Activated CD4-positive, alpha-beta T cell treated with anti-CD3 and anti-CD28 coated beads, Interleukin-2, amount 50 U/mL, for 24 hours (primary cell): ENCODE results near the gene CISH.
A peak's percentile ranks its signal among the peaks of the same experiment; 100 is the strongest.

Experiments
- DNase-seq, 2 donors: peaks; one replicate each; pipeline ENCODE4 v3.0.0-alpha.2; 2020; ENCODE audit warnings: low read depth in 1 of 2, low spot score in 1 of 2

The CISH gene

DNA sequence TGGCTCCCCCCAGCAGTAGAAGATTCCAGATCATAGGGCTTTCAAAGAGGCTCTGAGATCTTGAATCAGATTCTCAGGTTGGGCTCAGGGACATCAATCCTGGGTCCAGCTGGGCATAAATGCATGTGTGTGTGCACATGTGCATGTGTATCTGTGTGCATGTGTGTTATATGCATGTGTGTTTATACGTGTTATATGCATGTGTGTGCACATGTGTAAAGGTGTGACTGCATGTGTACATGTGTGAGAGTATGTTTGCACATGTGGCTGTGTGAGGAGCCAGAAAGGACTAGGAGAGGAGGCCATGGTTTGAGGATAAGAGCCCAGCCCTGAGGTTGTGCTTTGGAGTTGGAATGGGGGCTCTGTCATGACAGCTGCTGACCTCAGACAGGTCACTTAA is 3.6 kb upstream of the CISH start:
- DNase-seq = no peak

DNA sequence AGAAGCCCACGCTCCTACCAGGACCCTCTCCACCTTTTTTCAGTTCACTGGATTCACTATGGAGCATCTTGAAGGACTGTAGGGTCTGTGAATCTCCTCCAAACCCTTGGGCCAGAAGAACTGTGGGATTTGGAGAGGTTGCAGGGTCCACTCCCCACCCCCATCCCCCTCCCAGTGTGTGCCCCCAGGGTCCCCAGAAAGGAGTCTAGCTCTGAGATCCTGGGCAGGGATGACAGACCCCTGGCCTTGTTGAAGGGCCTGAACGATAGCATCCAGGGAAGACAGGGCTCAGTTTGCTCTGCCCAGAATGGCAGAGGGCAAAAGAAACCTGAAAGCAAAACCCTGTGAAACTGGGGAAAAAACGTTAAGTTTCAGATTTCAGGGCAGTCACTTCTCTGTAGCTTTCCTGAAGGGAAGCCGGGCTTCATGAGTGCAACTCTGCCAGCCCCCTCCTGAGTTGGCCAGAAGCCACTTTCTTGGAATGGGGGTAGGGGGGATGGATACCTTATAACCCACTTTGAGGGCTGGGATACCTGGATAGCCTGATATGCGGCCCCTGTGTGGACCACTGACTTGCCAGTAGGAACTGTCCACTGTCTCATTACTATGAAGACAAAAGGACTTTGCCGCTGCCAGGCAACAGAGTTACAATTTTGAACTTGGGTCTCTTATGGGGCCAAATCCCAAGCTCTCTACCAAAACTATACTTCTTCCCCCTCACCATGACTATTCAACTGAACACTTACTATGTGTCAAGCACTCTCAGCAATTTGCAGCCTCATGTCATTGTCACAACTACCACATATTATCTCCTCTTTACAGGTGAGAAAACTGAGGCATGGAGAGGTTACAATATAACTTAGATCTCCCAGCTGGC is 1.6 kb upstream of the CISH start:
- no peak for DNase-seq

DNA sequence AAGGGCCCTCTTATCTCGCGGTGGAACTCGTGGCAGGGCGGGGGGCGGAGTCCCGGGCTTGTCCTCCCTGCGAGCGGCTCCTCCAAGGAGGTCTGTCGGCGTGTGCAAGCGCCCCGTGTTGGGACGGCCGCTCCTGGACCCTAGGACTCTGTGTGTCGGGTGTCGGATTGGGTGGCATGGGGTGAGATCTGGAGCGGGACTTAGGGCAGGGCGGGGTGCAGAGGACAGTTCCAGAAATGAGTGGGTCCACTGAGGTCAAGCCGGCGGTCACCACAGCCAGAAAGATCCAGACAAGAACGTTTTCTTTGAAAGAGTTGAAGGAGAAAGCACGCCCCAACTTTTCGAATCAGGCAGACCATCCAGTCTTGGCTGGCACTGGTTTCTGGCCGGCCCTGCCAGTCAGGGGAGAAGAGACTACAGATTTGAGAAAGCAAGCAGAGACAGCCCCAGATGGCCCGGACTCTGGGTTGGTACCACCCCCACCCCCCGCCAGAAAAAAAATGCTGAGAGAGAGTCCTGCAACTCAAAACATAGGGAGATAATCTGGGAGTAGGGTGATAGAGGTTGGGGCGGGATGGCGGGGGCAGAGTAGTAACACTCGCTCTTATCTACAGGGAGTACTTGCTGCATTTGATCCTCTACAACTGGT is 784 bp upstream of the CISH start:
- DNase-seq = peak in 1 of 2 donors; percentile 27

DNA sequence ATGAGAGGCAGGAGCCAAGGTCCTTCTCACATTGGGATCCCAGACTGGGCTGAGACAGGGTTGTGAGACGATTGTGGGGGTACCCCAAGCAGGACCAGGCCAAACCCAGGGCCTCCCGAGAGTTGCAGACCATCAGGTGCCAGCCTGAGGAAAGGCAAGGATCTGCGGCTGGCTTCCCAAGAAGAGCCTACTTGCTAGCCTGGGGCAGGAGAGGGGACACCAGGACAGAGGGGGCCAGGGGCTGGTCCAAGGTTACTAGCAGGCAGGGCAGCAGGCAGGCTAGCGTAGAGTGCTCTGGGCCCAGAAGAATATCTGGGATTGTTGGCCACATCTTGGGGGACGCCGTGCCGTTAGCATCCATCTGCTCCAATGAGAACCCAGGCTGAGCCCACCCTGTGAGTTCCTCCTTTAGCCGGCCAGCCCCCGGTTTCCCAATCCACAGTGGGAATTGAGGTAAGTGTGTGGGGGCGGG is 546 bp downstream of the CISH start:
- no peak for DNase-seq

DNA sequence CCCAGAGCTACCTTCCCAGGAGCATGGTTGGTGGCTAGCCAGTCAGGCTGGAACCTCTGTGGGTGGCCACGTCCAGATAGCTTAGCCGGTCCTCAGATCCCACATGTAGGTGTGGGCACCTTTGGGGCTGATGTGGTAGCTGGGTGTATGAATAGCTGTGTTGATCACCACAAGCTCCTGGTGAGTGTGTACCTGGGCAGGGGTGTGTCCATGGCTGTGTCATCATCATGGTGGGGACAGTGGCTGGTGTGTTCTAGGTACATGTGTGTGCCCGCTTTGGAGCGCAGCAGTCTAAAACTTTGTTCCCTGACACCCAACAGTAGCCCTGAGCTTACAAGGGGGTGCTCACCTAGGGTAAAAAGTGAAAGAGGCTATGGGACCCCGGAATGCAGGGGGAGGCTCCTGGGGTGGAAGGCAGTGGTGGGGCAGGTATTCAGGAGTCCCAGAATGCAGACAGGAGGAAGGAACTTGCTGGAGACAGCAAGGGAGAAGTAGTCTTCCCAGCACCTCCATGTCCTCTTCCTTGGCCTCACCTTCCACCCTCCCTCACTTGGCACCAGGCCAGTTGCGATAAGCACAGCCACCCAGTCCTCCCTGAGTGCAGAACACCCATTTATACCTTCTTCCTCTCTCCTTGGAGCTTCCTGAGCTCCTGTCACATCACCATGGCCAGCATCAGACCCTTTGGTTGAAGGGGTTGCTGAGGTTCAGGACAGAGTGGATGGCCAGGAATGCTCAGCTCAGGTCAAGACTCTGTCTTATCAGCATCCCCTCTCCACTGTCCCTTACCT is 1.2 kb downstream of the CISH start:
- DNase-seq = no peak

DNA sequence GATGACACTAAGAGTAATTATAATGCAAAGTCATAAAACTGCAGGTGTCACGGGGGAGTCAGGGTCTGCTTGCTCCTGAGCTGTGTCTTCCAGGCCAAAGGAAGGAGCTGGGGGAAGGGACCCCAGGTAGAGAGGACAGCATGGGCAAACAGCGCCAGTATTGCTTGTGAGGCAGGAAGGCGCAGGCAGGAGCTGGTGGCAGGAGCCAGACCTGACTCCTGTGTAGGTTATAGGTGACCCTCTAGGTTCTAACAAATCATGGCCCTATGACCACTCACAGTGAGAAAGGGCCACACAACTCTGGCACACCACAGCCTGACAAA is 1.9 kb downstream of the CISH start:
- no peak for DNase-seq

DNA sequence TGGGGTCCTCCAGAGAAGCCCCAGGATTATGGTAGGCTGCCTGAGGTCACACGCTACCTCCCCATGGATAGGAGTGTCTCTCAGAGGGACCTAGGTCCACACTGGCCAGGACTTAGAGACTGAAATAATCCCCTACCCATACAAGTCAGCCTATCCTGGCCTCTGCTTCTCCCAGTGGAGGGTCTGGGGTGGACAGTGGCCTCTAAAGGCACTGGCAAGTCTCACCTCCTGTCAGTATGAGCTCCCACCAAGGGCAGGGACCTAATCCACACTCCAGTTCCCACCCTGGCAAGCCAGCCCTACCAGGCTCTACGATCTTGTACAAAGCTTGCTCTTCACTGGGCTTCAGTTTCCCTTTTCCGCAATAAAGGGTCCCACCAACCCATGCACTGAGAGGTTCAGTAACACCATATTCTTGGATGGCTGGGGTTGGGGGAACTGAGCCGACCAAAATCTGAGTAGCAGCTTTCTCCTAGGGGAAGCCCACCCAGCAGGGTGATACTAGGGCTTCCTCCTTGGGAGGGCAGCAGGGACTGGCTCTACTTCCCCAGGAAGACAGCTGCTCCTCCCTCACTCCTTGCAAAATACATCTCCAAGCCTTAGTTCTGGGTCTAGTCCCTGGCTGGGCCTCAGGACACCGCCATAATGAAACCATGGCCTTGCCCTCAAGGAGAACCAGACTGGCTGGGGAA is 2.4 kb downstream of the CISH start:
- DNase-seq = no peak

DNA sequence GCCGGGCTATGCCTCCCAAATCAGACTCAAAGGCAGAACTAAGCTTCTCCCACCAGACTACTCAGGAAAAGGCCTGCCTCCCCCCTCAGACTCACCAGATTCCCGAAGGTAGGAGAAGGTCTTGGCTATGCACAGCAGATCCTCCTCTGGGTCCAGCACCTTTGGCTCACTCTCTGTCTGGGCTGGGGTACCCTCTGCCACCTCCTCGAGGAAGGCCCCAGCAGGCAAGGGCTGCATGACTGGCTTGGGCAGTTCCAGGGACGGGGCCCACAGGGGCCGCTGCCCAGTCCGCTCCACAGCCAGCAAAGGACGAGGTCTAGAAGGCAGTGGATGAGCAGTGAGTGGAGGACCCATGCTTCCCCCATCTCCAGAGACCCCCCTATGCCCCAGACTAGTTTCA is 3.3 kb downstream of the CISH start:
- DNase-seq = no peak

DNA sequence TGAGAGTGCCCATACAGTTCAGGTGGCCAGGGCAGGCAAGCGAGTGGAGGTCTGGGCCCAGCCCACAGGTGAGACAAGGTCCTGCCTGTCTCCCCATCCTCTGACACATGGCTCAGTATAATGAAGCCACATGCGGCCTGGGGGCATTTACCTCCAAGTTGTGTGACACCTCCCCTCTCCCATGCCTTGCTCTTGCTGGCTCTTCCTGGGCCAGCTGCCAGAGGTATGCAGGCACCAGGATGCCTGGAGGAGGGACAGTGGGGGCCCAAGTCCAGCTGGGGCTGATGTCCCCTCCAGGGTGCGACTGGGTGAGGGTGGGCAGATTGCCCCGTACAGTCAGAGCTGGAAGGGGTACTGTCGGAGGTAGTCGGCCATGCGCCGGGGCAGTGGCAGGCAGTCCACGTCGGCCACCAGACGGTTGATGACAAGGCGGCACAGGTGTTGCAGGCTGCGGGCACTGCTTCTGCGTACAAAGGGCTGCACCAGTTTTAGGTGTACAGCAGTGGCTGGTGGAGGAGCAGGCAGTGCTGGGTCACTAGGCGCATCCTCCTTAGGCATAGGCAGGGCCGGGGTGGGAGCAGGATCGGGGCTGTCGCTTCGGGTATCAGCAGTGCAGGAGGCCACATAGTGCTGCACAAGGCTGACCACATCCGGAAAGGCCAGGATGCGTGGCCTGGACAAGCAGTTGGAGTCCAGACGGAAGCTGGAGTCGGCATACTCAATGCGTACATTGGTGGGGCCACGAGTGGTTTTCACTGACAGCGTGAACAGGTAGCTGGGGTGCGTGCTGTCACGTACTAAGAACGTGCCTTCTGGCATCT is 4.1 kb downstream of the CISH start:
- no peak for DNase-seq

DNA sequence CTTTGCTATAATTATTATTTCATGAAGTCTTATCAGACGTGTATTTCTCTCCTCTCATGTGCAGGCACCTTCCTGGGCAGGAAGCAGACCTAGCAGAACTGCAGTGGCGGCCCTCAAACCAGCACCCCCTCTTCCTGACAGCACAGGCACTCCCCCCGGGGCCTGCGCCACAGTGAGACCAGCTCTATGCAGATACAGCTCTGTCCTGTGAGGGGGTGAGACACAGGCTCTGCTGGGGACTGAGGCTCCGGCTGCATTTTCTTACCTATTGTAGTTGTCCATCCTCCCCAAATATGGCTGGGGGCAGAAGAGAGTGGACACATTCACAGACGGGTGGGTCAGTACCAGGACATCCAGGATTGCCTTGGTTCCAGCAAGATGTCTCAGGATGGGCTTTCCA is 5.0 kb downstream of the CISH start:
- no peak for DNase-seq

DNA sequence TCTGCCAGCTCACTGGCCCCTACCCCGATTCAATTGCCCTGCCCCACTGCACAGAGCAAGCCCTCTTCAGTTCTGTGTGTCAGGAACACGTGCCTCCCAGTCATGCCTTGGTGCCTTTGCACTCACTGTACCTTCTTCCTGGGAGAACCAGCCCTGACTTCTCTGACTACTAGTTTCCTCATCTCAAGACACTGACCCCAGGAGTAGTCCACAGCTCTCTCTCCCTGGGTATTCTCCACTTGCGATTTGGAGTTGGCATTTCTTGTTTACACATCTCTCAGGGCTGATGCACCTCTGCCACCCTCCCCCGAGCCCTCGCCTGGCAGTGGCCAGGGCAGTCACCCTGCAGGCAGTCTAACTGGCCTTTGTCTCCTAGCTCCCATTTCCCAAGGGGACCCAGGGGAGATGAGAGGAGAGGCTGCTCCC is 5.7 kb downstream of the CISH start:
- no peak for DNase-seq

DNA sequence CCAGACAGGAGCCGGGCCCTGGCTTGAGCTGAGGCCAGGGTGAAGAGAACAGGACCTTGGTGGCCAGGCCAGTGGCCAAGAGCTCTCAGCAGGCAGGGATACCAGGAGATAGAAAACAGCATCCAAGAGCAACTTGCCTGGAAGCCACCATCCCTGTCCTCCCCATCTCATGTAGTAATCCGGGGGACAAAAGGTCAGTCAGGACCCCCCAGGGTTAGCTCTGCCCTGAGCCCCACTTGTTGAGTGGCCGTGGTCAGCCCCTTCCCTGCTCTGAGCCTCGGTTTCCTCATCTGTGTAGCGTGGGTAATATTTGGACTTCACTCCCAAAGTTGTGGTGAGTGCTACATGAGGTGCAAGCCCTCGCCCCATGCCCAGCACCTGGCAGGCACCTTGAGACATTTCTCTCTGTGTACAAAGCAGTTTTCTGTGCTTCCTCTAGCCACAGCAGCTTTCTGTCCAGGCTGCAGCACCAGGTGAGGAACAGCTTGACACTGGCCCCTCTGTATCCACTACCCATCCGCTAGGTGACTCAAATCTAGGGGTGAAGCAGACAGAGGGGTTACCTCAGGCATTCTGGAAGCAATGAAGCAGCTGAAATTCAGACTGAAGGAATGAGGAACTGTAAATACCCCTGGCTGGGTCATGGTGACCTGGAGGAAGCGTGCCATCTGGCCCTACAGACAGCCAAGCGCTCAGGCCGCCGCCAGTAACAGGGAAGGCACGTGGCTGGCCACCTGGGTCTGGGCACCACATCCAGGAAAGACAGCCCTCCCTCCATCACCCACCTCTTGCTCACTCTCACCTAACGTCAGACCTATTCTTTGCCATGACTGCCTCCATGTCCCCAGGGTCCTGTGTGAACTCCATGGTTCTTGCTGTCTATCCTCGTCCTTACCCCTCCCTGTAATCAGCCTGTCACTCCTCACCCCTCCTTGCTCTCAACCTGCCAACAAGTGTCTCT is 6.7 kb downstream of the CISH start:
- DNase-seq = no peak

DNA sequence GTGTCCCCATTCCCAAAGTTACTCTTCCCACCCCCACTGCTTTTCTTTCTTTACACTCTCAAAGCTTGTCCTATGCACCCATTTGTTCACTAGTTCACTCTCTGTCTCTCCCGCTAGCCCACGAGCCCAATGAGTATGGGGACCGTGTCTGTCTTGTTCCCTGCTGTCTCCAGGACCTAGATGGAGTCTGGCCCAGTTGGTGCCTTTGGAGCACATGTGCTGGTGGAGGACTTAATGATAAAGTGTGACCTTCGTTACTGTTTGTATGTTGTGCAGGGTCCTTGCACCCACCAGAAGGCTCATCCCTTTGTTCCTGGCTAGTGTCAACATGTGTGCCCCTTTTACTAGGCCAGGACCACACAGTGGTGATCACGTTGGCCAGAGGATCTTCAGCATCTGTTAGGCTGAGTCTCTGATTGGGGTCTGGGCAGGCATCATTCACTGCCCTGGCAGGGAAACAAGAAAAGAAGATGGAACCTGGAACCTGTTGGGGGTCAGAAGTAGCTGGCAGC is 7.4 kb downstream of the CISH start:
- DNase-seq = no peak

DNA sequence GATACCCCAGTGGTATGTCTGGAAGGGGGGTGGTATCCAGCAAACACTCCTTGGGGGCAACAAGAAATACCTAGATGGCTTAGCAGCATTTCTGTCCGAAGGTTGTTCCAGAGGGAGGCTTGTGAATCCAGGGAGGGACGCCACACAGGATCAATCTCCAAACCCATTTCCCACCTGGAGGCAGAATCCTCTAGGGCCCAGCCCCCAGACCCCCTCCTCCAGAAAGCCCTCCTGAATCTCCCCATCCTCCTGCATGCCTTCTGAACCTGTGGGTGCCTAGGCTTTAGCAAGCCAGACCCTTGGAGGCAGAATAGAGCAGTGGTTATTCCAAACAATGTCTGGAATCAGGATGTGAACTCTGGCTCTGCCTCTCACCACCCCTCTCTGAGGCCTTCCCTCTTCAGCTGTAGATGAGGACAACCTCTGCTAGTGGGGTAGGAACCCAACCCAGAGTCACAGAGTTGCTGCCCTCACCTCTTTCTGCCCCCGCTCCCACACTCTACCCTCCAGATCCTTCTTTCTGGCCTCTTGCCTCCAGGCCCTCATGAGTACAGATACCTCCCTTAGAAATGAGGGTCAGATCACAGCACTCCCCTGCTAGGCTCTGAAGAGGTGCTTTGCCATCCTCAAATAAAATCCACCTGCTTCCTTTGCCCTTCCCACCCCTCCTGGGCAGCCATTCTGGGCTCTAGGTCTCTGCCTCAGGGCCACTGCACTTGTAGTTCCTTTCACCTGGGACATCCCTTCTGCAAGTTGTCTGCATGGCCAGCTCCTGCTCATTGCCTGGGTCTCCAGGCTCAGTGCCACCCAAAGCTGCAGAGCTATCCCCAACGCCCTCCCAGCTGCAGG is 8.1 kb downstream of the CISH start:
- no peak for DNase-seq

DNA sequence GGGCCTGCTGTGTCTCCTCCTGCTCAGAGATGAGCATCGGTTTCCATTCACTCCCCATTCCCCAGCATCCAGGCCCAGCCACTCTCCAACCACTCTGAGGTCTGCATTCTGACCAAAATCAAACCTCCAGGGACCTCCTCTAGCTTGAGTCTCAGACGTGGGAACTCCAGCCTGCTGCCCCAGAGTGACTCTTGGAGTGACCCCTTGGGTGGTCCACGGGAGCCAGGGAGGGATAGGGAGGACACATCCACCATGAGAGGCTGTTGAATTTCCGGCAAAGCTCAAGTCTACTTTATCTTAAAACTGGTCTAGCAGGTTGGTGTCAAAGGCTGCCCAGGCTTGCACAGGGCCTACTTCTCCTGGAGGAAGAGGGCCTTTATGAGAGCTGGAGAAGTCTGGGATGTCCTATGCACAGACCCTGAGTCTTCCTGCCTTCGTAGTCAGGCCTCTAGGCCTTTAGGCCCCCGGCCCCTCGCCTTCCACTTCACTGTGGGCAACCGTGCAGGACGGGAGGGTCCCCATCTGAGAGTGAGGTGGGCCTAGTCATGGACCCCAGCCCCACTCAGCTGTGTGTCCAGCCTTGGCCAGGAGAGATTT is 8.9 kb downstream of the CISH start:
- DNase-seq = no peak

DNA sequence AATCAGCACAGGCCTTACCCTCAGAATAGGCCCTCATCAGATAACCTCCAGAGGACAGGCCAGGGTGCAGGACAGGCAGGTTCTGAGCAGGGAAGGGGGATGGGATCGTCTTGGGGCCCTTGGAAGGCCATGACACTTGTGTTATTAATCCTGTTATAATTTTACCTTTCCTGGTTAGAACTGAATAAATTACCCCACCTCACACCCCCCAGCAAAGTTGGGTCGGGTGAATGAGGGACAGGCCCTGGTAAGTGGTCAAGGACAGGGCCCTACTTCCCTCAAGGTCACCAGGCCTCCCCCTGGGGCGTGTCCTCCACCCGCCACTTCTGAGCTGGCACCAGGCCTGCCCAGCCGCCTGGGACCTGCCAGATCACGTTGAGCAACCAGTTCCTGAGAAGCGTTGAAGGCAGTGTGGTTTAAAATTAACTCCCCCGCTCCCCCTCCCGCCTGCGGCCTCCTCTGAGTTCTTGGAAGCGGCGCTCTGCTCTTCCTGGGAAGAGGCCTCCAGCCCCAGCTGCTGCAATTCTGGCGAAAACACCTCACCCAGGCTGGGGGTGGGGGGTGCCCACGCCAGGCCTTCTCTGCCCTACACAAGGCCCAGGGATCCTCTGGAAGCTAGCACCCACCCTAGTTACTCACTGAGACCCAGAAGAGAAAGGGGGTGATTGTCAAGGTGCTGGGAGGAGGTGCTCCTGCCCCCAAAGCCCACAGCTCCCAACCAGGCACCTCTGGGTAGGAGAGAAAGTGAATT is 10.6 kb downstream of the CISH start:
- peak; percentile 76 to 85 for DNase-seq

DNA sequence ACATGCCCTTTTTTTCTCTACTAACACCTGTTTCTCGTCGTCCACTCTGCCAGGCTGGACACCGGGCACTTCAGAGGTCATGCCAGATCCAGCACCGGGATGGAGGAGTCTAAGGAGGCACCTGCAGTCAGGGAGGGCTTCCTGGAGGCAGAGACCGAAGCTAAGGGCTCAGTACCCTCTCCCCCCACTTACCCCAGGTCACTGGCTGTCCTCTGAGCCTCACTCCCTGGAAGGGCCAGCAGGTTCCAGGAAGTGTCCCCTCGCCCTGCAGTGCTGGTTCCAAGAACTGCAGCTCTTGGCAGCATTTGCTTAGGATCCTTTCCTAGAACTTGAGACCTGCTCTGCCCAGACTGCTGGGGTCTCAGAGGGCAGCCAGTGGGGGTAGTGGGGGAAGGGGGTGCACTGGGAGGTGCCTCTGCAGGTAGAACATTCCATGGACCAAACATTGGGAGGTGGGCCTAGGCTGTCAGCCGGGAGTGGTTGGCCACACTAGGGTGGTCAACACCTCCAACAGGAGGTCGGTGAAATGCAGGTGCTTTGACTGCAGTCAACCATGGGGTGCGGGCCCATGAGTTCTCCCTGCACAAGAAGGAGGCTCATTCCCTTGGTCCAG is 11.3 kb downstream of the CISH start:
- DNase-seq = no peak
